ENCODE results near the gene TENM3. TPM values are rescaled to one million over a fixed set of nuclear protein-coding genes. Genes with fewer than 3 reads are reported as not detected.
"Not testable (repeated sequence)": the region's sequence is repeated elsewhere in the genome, so short reads cannot be mapped to it uniquely, and the experiment has no call there.

The TENM3 gene
- total RNA-seq, 1 donor: 24.2 TPM

DNA sequence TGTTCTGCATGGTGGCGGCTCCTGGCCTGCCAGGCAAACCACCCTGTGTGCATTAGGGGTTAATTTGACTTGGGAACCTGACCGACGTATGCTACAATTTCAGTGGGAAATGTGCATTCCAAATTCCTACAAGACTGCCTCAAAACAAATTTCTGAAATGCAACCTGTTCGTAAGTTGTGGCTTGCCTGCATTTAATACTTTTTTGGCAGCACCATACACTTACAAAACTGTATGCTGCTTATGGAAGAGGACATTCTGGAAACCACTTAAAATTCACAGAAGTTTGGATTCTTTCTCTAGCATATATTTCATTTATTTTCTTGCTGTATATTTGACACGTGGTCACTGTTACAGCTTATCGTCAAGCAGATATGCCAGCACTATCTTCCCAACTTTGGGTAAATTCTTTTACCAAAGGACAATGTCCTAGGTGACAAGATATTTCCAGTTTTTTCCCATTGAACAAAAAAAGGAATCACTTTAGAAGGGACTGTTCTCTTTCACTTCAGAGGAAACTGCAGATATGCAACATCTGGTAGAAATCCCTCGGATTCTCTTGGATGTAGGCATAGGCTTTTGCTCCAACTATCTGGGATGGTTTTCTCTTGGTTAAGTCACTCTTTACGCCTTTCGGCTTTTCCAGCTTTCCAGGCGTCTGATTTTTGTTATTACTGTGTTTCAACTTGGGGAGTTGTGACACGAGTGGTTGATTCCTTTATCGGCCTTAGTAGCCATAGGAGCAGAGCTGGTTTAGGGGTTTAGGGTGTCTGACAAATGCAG lies 9.7 kb upstream of the TENM3 start:
- H3K4me3 ChIP-seq (ENCODE audit: low read depth, low read length): no peak overlapping the region
- TF ChIP-seq, protein P1, sequence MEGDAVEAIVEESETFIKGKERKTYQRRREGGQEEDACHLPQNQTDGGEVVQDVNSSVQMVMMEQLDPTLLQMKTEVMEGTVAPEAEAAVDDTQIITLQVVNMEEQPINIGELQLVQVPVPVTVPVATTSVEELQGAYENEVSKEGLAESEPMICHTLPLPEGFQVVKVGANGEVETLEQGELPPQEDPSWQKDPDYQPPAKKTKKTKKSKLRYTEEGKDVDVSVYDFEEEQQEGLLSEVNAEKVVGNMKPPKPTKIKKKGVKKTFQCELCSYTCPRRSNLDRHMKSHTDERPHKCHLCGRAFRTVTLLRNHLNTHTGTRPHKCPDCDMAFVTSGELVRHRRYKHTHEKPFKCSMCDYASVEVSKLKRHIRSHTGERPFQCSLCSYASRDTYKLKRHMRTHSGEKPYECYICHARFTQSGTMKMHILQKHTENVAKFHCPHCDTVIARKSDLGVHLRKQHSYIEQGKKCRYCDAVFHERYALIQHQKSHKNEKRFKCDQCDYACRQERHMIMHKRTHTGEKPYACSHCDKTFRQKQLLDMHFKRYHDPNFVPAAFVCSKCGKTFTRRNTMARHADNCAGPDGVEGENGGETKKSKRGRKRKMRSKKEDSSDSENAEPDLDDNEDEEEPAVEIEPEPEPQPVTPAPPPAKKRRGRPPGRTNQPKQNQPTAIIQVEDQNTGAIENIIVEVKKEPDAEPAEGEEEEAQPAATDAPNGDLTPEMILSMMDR (IDR thresholded peaks at IDR 0.05; ENCODE audit: insufficient read depth, low read depth, low read length): no peak
- no peak for DNase-seq (ENCODE audit: low read depth)

DNA sequence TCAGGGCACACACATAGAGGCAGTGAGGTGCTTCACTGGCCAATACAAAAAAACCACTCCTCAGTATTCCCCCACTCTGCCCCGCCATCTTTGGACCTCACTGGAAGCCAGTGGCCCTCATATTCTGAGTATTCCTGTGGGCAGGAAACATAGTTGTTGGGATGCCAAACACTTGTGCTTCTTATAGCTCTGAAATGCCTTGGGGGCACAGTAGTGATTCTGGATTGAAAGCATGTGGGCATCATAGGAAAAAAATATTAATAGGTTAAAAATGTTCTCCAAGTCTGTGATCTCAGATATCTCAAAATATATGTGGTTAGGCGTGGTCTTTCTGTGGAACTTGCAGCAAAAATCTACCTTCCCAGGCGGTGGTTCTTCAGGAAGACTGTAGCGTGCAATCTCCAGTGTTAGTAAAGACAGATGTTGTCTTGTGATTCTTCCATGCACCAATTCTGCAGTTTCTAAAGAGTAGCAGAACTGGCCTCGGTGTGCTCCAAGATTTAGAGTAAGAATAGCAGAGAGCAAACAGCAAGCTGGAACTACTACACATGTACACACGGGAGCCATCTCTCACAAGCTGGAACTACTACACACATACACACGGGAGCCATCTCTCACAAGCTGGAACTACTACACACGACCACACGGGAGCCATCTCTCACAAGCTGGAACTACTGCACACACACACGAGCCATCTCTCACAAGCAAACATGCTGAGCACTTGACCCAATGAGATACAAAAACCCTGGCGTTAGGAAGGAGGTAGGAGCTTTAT lies 8.0 kb upstream of the TENM3 start:
- TF ChIP-seq, protein P1 (IDR thresholded peaks at IDR 0.05; ENCODE audit: insufficient read depth, low read depth, low read length): no peak
- no peak for DNase-seq (ENCODE audit: low read depth)
- H3K4me3 ChIP-seq (ENCODE audit: low read depth, low read length): no peak overlapping the region

GRCh38 chr4:182236186-182236585 lies 7.0 kb upstream of the TENM3 start:
- H3K4me3 ChIP-seq (ENCODE audit: low read depth, low read length): no peak overlapping the region
- DNase-seq (ENCODE audit: low read depth): peak; percentile 22
- TF ChIP-seq, protein P1 (IDR thresholded peaks at IDR 0.05; ENCODE audit: insufficient read depth, low read depth, low read length): no peak

- DNase-seq (ENCODE audit: low read depth); H3K4me3 ChIP-seq (ENCODE audit: low read depth, low read length): not testable (repeated sequence)
Observed at GRCh38 chr4:182237010-182237409, 6.2 kb upstream of the TENM3 start.

DNA sequence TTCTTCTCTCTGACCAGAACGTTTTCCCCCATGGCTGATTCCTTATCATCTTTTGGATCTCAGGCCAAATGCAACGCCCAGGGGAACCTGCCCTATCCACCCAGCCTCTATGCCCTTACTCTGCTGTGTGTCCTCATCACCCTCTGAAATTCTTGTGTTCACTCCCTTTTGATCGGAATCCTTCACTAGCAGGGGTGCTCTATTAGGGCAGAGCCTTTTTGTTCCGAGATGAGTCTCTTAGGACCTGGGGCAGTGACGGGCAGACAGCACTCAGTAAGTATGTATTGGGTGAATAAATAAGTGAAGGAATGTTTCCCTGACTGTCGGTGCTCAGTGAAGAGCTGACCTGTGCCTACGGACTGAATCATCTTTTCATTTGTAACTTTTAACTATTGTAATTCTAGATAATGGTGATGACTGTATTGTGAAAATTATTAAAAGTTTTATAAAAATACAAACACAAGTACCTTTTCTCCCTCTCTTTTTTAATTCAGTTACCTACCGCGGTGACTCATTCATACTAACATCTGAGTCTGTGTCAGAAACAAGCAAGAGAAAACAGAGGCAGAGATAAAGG lies 4.8 kb upstream of the TENM3 start:
- TF ChIP-seq, protein P1 (IDR thresholded peaks at IDR 0.05; ENCODE audit: insufficient read depth, low read depth, low read length): no peak
- DNase-seq (ENCODE audit: low read depth): no peak
- H3K4me3 ChIP-seq (ENCODE audit: low read depth, low read length): no peak overlapping the region

DNA sequence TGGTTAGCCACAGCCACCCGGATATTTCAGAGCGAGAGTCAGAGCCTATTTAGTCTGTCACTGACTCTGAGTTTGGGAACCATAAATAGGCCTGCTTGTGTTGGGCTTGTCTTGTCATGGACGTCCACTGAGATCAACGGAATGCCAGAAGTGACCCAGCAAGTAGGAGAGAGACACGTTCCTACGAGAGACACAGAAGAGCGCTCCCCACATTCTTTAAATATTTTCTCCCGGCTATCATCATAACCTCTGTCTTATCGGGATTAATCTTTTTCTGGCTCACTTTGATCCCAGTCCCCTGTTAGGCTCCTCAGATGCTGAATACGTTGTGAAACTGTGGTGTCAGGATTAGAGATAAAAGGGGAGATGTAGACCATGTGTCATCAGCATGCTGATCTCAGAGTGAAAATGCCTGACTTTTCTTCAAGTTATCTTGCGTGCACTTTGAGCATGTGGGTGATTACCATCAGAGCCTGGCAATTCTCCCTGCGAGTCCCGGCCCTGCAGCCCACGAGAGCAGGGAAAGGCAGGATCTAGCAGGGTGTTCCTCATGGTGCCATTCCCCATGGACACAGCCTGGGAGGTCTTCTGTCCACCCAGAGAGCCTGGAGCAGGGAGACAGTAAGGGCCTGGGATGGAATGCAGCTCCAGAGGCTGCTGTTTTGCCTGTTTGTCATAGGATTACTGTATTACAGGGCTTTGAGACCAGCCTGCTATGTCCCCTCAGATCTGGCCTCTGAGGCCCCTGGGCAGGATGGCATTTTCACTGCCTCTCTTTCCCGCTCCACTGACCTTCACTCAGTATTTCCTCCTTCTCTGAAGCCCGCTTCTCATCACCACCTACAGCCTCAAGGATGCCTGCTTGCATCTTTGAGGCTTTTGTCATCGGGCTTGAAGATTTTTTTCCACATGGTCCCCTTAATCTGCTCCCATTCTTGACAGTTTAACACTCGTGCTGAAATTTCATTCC lies 2.8 kb upstream of the TENM3 start:
- TF ChIP-seq, protein P1 (IDR thresholded peaks at IDR 0.05; ENCODE audit: insufficient read depth, low read depth, low read length): no peak
- no peak overlapping the region for H3K4me3 ChIP-seq (ENCODE audit: low read depth, low read length)
- peak; percentile 80 for DNase-seq (ENCODE audit: low read depth)

GRCh38 chr4:182242260-182242659 lies 942 bp upstream of the TENM3 start:
- H3K4me3 ChIP-seq (ENCODE audit: low read depth, low read length); DNase-seq (ENCODE audit: low read depth): not testable (repeated sequence)
